ENCODE data around the gene FSTL4.

DNA sequence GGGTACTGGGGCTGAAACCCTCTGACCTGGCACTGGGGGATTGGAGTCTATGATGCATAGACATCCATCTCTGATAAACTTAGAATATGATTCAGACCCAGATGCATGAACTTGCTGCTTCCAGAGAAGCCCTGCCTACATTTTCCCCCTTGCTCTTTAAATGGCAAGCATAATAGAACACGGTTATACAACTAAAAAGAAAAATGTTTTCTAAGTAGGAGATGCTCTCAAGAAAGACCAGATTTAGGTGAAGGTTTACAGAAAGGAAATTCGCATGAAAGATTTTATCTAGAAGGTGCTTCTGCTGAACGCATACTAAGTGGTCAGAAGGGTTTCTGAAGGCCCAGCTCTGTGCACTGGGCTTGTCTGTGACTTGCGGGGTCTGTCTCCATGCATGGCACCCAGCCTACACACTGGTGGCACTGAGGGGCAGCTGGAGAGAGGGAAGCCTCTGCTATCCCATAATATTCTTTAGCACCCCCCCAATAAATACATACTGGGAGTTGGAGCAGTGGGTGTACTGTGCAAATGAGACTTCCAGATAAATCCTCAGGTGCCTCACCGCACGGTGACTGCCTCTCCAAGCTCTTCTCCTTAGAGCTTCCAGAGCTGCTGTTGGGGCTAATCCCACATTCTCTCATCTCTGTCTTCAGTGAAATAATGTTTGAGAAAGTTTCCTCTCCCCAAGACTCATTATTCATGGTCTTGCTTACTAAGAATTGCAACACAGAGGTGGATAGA is 114.6 kb downstream of the FSTL4 start:
- TF ChIP-seq, protein P1, sequence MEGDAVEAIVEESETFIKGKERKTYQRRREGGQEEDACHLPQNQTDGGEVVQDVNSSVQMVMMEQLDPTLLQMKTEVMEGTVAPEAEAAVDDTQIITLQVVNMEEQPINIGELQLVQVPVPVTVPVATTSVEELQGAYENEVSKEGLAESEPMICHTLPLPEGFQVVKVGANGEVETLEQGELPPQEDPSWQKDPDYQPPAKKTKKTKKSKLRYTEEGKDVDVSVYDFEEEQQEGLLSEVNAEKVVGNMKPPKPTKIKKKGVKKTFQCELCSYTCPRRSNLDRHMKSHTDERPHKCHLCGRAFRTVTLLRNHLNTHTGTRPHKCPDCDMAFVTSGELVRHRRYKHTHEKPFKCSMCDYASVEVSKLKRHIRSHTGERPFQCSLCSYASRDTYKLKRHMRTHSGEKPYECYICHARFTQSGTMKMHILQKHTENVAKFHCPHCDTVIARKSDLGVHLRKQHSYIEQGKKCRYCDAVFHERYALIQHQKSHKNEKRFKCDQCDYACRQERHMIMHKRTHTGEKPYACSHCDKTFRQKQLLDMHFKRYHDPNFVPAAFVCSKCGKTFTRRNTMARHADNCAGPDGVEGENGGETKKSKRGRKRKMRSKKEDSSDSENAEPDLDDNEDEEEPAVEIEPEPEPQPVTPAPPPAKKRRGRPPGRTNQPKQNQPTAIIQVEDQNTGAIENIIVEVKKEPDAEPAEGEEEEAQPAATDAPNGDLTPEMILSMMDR (conservative IDR thresholded peaks at IDR 0.05) = no peak
- TF ChIP-seq EZH2 (IDR thresholded peaks at IDR 0.05; ENCODE audit: low read depth) = no peak
